ENCODE measurements around the gene RAMP1.

- TF ChIP-seq RAD21 (IDR thresholded peaks at IDR 0.05; ENCODE audit: low read depth), result no peak
- TF ChIP-seq, protein P1, sequence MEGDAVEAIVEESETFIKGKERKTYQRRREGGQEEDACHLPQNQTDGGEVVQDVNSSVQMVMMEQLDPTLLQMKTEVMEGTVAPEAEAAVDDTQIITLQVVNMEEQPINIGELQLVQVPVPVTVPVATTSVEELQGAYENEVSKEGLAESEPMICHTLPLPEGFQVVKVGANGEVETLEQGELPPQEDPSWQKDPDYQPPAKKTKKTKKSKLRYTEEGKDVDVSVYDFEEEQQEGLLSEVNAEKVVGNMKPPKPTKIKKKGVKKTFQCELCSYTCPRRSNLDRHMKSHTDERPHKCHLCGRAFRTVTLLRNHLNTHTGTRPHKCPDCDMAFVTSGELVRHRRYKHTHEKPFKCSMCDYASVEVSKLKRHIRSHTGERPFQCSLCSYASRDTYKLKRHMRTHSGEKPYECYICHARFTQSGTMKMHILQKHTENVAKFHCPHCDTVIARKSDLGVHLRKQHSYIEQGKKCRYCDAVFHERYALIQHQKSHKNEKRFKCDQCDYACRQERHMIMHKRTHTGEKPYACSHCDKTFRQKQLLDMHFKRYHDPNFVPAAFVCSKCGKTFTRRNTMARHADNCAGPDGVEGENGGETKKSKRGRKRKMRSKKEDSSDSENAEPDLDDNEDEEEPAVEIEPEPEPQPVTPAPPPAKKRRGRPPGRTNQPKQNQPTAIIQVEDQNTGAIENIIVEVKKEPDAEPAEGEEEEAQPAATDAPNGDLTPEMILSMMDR (IDR thresholded peaks at IDR 0.05 in 2 of 3, conservative IDR thresholded peaks at IDR 0.05 in 1 of 3; ENCODE audit: borderline replicate concordance in 1 of 3, insufficient read depth in 1 of 3, low read depth in 2 of 3, low read length in 2 of 3), result no peak
- no peak for TF ChIP-seq POLR2A (IDR thresholded peaks at IDR 0.05; ENCODE audit: borderline replicate concordance, extremely low read depth, insufficient read depth, insufficient read length)
- no peak for TF ChIP-seq TCF7L2 (IDR thresholded peaks at IDR 0.05; ENCODE audit: borderline replicate concordance, extremely low read depth, insufficient read depth, insufficient read length)
- TF ChIP-seq SRF (IDR thresholded peaks at IDR 0.05; ENCODE audit: low read depth), result no peak
- no peak for TF ChIP-seq EZH2phosphoT487 (IDR thresholded peaks at IDR 0.05; ENCODE audit: borderline replicate concordance)
- TF ChIP-seq EZH2 (IDR thresholded peaks at IDR 0.05), result no peak
- no peak for TF ChIP-seq CEBPB (IDR thresholded peaks at IDR 0.05; ENCODE audit: low read depth)
- TF ChIP-seq, protein P2, sequence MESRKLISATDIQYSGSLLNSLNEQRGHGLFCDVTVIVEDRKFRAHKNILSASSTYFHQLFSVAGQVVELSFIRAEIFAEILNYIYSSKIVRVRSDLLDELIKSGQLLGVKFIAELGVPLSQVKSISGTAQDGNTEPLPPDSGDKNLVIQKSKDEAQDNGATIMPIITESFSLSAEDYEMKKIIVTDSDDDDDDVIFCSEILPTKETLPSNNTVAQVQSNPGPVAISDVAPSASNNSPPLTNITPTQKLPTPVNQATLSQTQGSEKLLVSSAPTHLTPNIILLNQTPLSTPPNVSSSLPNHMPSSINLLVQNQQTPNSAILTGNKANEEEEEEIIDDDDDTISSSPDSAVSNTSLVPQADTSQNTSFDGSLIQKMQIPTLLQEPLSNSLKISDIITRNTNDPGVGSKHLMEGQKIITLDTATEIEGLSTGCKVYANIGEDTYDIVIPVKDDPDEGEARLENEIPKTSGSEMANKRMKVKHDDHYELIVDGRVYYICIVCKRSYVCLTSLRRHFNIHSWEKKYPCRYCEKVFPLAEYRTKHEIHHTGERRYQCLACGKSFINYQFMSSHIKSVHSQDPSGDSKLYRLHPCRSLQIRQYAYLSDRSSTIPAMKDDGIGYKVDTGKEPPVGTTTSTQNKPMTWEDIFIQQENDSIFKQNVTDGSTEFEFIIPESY (IDR thresholded peaks at IDR 0.05; ENCODE audit: extremely low read depth, insufficient replicate concordance, low read length), result no peak
- TF ChIP-seq FOSL1 (IDR thresholded peaks at IDR 0.05; ENCODE audit: low read depth), result no peak
These were observed 41.7 kb downstream of the RAMP1 start for GRCh38 chr2:237900891-237901831.
